ENCODE data around the gene SLC8A2.

The SLC8A2 gene

GRCh38 chr19:47497821-47498520, 26.3 kb upstream of the SLC8A2 start:
- Histone ChIP-seq H3F3A (ENCODE audit: control insufficient read depth, insufficient read depth) (no peaks in the 10 kb centered on the region), H3K27me3 (ENCODE audit: control insufficient read depth, low read length) (no peaks in the 10 kb centered on the region), H3K4me2 (ENCODE audit: low read length) (no peak overlapping the region), H3K36me3 (ENCODE audit: control insufficient read depth, low read length) (peaks cover 35% of the 10 kb centered on the region), H3K79me2 (ENCODE audit: control insufficient read depth, low read length) (no peaks in the 10 kb centered on the region), H4K20me1 (ENCODE audit: control insufficient read depth, insufficient read depth, low read depth, low read length) (no peaks in the 10 kb centered on the region), H3K9me2 (replicated peaks; ENCODE audit: control insufficient read depth, low read length) (no peaks in the 10 kb centered on the region), H3K27ac (ENCODE audit: low read depth, low read length) (no peak overlapping the region), H3K9me3 (ENCODE audit: control insufficient read depth, insufficient read depth, low read length) (no peaks in the 10 kb centered on the region), H3K4me1 (ENCODE audit: control insufficient read depth, low read length) (no peaks in the 10 kb centered on the region), H3K4me3 (ENCODE audit: low read length) (no peak overlapping the region)
- no peak for TF ChIP-seq EZH2phosphoT487 (IDR thresholded peaks at IDR 0.05; ENCODE audit: borderline replicate concordance, low read length)
- TF ChIP-seq, protein P1, sequence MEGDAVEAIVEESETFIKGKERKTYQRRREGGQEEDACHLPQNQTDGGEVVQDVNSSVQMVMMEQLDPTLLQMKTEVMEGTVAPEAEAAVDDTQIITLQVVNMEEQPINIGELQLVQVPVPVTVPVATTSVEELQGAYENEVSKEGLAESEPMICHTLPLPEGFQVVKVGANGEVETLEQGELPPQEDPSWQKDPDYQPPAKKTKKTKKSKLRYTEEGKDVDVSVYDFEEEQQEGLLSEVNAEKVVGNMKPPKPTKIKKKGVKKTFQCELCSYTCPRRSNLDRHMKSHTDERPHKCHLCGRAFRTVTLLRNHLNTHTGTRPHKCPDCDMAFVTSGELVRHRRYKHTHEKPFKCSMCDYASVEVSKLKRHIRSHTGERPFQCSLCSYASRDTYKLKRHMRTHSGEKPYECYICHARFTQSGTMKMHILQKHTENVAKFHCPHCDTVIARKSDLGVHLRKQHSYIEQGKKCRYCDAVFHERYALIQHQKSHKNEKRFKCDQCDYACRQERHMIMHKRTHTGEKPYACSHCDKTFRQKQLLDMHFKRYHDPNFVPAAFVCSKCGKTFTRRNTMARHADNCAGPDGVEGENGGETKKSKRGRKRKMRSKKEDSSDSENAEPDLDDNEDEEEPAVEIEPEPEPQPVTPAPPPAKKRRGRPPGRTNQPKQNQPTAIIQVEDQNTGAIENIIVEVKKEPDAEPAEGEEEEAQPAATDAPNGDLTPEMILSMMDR (IDR thresholded peaks at IDR 0.05; ENCODE audit: low read depth, low read length, poor library complexity, severe bottlenecking) = no peak

DNA sequence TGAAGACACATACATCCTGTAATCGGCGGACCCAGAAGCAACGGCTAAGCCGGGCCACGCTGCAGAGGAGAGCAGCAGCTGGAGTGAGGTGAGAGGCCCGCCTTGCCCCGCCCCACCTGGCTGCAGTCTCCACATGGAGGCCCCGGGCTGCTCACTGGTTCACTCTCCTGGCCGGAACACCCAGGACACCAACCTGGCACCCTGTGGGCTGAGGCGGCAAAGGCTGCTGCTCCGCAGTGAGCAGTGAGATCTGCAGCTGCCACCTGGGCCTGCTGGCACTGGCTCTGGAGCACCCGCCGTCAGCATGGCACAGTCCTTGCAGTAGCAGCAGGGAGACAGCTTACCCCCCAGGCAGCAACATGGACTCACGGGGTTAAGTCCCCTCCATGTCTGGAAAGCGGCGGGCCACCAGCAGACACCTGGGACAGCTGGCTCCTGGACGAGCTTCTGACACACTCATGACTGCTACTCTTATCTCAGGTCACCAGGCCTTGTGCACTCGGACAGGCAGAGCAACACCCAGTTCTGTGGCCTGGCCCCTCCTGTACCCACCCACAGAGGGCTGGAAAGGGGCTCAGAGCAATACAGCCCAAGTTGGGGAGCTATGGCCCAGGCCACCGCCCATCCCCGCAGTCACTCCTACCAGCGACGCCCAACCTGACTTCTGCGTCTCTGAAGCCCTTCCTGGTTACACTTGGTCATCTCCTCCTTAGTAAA, 25.5 kb upstream of the SLC8A2 start:
- Histone ChIP-seq H3K27ac (ENCODE audit: low read depth, low read length) (no peak overlapping the region), H4K20me1 (ENCODE audit: control insufficient read depth, insufficient read depth, low read depth, low read length) (no peaks in the 10 kb centered on the region), H3K27me3 (ENCODE audit: control insufficient read depth, low read length) (no peaks in the 10 kb centered on the region), H3K9me2 (replicated peaks; ENCODE audit: control insufficient read depth, low read length) (no peaks in the 10 kb centered on the region), H3K79me2 (ENCODE audit: control insufficient read depth, low read length) (no peaks in the 10 kb centered on the region), H3K9me3 (ENCODE audit: control insufficient read depth, insufficient read depth, low read length) (no peaks in the 10 kb centered on the region), H3K4me2 (ENCODE audit: low read length) (no peak overlapping the region), H3K4me3 (ENCODE audit: low read length) (no peak overlapping the region), H3K36me3 (ENCODE audit: control insufficient read depth, low read length) (peaks cover 28% of the 10 kb centered on the region), H3K4me1 (ENCODE audit: control insufficient read depth, low read length) (no peaks in the 10 kb centered on the region), H3F3A (ENCODE audit: control insufficient read depth, insufficient read depth) (no peaks in the 10 kb centered on the region)
- no peak for TF ChIP-seq EZH2phosphoT487 (IDR thresholded peaks at IDR 0.05; ENCODE audit: borderline replicate concordance, low read length)
- TF ChIP-seq, protein P1 (IDR thresholded peaks at IDR 0.05; ENCODE audit: low read depth, low read length, poor library complexity, severe bottlenecking) = no peak

DNA sequence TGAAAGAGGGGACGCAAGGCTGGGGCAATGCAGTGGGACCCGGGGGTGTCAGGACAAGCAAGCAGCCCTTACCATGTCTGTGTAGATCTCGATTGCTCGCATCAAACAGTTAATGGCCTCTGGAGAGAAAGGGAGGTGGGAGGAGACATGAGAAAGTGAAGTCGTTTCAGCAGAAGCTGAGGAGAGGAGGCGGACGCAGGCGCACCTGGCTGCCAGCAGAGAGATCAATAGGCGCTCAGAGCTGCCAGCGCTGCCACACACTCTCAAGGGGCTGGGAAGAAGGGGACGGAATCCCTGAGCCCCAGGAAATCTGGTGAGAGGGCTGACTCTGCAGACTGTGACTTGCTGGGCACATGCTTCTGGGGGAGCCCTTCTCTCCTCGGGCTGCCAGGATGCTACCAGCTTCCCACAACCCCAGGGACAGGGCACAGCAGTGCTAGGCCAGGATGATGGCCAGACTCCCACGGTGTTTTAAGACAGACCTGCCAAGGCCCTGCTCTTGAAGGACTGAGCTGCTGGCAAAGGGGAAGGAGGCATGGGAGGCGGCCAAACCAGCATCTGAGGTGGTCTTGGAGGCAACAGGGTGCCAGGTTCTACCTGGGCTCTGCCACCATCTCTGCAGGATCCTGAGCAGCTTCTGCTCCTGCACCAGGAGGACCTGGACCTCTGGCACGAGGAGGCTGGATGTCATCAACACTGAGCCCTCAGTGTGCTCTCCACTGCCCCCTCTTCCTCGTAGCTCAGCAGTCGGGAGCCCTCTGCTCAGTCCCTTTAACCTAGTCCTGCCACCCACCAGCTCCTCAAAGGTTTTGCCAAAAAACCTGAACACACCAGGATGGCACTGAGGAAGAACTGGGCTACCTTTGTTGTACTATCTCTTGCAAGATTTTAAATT, 24.0 kb upstream of the SLC8A2 start:
- no peaks in the 10 kb centered on the region for H3K27me3 ChIP-seq (ENCODE audit: control insufficient read depth, low read length)
- no peak overlapping the region for H3K4me2 ChIP-seq (ENCODE audit: low read length)
- TF ChIP-seq EZH2phosphoT487 (IDR thresholded peaks at IDR 0.05; ENCODE audit: borderline replicate concordance, low read length) = no peak
- TF ChIP-seq, protein P1 (IDR thresholded peaks at IDR 0.05; ENCODE audit: low read depth, low read length, poor library complexity, severe bottlenecking) = no peak
- H3K27ac ChIP-seq (ENCODE audit: low read depth, low read length) = no peak overlapping the region
- H3K36me3 ChIP-seq (ENCODE audit: control insufficient read depth, low read length) = peaks cover 40% of the 10 kb centered on the region
- H3K9me3 ChIP-seq (ENCODE audit: control insufficient read depth, insufficient read depth, low read length) = no peaks in the 10 kb centered on the region
- H3F3A ChIP-seq (ENCODE audit: control insufficient read depth, insufficient read depth) = no peaks in the 10 kb centered on the region
- no peaks in the 10 kb centered on the region for H3K79me2 ChIP-seq (ENCODE audit: control insufficient read depth, low read length)
- no peaks in the 10 kb centered on the region for H4K20me1 ChIP-seq (ENCODE audit: control insufficient read depth, insufficient read depth, low read depth, low read length)
- no peaks in the 10 kb centered on the region for H3K9me2 ChIP-seq (replicated peaks; ENCODE audit: control insufficient read depth, low read length)
- no peaks in the 10 kb centered on the region for H3K4me1 ChIP-seq (ENCODE audit: control insufficient read depth, low read length)
- H3K4me3 ChIP-seq (ENCODE audit: low read length) = no peak overlapping the region
